A673 (cell line): ENCODE measurements around the gene HGFAC. TPM values are rescaled to one million over a fixed set of nuclear protein-coding genes. Genes with fewer than 3 reads are reported as not detected.

ENCODE experiments used
- BruUV-seq: library from RNA; stranded (reverse); fragments of 400-500 nt; replicated peaks from 2 replicates; lab custom pipeline; 2021; lab: Mats Ljungman, UMichigan
- CTCF ChIA-PET: fragments of 300-600 bp; sonication (Branson Sonifier 250); formaldehyde crosslinking; loops from one replicate; lab custom pipeline; 2022; ENCODE audit warnings: antibody characterized with exemption; lab: Charles Lee
- POLR2A ChIA-PET: fragments of 300-600 bp; sonication (Branson Sonifier 250); formaldehyde crosslinking; loops from one replicate; lab custom pipeline; 2022; ENCODE audit warnings: antibody characterized with exemption; ENCODE audit not compliant: low non-redundant PET; lab: Charles Lee
- DNase-seq: peaks from one replicate; pipeline ENCODE4 v3.0.0-alpha.2; 2015; ENCODE audit warnings: low spot score
- H3K27ac ChIP-seq: fragments of 200-600 bp; sonication (generic); 2 replicates; pipeline ENCODE4 v1.5.1; 2016; ENCODE audit warnings: mixed run types, low read depth, mild to moderate bottlenecking, mixed read lengths, antibody characterized with exemption, low read length; ENCODE audit not compliant: poor library complexity, severe bottlenecking
- H3K27me3 ChIP-seq: fragments of 200-600 bp; sonication (generic); replicated peaks from 2 replicates; pipeline ENCODE4 v1.6.1; 2017; ENCODE audit warnings: mixed run types, low read depth, mild to moderate bottlenecking, mixed read lengths, antibody characterized with exemption, low read length; ENCODE audit not compliant: insufficient read depth, poor library complexity
- H3K36me3 ChIP-seq: fragments of 200-600 bp; sonication (generic); 2 replicates; pipeline ENCODE4 v1.6.1; 2016; ENCODE audit warnings: mixed run types, mild to moderate bottlenecking, mixed read lengths, antibody characterized with exemption, low read length; ENCODE audit not compliant: insufficient read depth, poor library complexity, severe bottlenecking
- H3K4me1 ChIP-seq: fragments of 200-600 bp; sonication (generic); 2 replicates; pipeline ENCODE4 v1.6.1; 2017; ENCODE audit warnings: mixed run types, mild to moderate bottlenecking, mixed read lengths, antibody characterized with exemption, low read length; ENCODE audit not compliant: insufficient read depth, poor library complexity, severe bottlenecking
- H3K4me3 ChIP-seq: fragments of 200-600 bp; sonication (generic); 2 replicates; pipeline ENCODE4 v1.5.1; 2016; ENCODE audit warnings: low read depth, mixed run types, mild to moderate bottlenecking, mixed read lengths, low read length; ENCODE audit not compliant: poor library complexity, severe bottlenecking
- H3K9me3 ChIP-seq: fragments of 200-600 bp; sonication (generic); 2 replicates; pipeline ENCODE4 v1.6.1; 2016; ENCODE audit warnings: mixed run types, low read depth, mild to moderate bottlenecking, mixed read lengths, antibody characterized with exemption, low read length; ENCODE audit not compliant: poor library complexity, severe bottlenecking
- EZH2 ChIP-seq: fragments of 200-600 bp; sonication (generic); IDR thresholded peaks from 2 replicates; pipeline ENCODE4 v1.6.1; 2017; ENCODE audit warnings: borderline replicate concordance, low read depth, mild to moderate bottlenecking, mixed read lengths, antibody characterized with exemption, low read length; ENCODE audit not compliant: poor library complexity, severe bottlenecking
- intact Hi-C: fragments of 100-400 bp; cut with micrococcal nuclease; formaldehyde crosslinking; loops from one replicate; pipeline ENCODE4 v1.10.0; 2022; ENCODE audit not compliant: unreplicated experiment
- total RNA-seq: library from RNA; stranded (reverse); gene quantifications from 2 replicates; pipeline ENCODE4 v1.2.3, GENCODE V29; 2021
- TF ChIP-seq, protein P1 (sequence below): fragments of 300-800, 200-600 bp; sonication (generic); conservative IDR thresholded peaks from 2 replicates; pipeline ENCODE4 v1.5.1; 2017; ENCODE audit warnings: low read depth, mild to moderate bottlenecking, antibody characterized with exemption, low read length, moderate library complexity, mixed read lengths

HGFAC gene
- total RNA-seq, 1 experiment from 2014 or later: 4.8 TPM

DNA sequence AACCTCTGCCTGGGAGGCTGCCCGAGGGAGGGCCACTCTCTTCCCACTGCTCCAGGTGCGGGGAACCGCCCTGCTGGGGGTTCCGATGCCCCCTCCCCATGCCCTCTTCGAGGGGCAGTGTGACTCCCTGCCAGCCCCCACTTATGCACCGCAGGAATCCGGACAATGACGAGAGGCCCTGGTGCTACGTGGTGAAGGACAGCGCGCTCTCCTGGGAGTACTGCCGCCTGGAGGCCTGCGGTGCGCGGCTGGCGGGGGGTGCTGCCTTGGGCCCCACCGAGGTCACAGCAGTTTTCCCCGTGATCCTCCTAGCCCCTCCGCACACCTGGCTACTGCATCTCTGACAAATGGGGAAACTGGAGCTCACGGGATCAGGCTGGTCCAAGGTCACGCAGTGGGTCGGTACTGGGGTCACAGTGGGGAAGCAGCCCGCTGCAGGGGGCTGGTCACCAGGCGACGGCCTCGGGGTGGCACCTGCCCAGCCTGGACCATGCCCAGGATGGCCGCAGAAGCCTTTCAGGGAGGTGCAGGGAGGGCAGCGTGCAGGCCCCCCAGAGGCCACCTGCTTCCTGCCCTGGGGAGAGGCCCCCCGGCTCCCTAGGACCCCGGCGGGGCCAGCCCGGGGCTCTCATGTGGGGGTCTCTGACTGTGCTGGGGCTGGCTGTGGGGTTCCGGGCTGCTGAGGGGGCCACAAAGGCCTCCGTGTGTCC is 3.5 kb downstream of the HGFAC start:
- no peak for DNase-seq
- TF ChIP-seq, protein P1, sequence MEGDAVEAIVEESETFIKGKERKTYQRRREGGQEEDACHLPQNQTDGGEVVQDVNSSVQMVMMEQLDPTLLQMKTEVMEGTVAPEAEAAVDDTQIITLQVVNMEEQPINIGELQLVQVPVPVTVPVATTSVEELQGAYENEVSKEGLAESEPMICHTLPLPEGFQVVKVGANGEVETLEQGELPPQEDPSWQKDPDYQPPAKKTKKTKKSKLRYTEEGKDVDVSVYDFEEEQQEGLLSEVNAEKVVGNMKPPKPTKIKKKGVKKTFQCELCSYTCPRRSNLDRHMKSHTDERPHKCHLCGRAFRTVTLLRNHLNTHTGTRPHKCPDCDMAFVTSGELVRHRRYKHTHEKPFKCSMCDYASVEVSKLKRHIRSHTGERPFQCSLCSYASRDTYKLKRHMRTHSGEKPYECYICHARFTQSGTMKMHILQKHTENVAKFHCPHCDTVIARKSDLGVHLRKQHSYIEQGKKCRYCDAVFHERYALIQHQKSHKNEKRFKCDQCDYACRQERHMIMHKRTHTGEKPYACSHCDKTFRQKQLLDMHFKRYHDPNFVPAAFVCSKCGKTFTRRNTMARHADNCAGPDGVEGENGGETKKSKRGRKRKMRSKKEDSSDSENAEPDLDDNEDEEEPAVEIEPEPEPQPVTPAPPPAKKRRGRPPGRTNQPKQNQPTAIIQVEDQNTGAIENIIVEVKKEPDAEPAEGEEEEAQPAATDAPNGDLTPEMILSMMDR: no peak
- no peak for TF ChIP-seq EZH2
- intact Hi-C loops: loop anchor here (10.0 kb wide), 1 partner anchor 250 kb away; no protein-coding TSS in a partner anchor
- no TSS peak for BruUV-seq
- CTCF ChIA-PET: no interaction called here
- H3K36me3 ChIP-seq: no peaks in the 10 kb centered on the region
- no peaks in the 10 kb centered on the region for H3K27me3 ChIP-seq
- POLR2A ChIA-PET: no interaction called here
- no peaks in the 10 kb centered on the region for H3K9me3 ChIP-seq
- no peak overlapping the region for H3K27ac ChIP-seq
- H3K4me3 ChIP-seq: no peak overlapping the region
- no peaks in the 10 kb centered on the region for H3K4me1 ChIP-seq

DNA sequence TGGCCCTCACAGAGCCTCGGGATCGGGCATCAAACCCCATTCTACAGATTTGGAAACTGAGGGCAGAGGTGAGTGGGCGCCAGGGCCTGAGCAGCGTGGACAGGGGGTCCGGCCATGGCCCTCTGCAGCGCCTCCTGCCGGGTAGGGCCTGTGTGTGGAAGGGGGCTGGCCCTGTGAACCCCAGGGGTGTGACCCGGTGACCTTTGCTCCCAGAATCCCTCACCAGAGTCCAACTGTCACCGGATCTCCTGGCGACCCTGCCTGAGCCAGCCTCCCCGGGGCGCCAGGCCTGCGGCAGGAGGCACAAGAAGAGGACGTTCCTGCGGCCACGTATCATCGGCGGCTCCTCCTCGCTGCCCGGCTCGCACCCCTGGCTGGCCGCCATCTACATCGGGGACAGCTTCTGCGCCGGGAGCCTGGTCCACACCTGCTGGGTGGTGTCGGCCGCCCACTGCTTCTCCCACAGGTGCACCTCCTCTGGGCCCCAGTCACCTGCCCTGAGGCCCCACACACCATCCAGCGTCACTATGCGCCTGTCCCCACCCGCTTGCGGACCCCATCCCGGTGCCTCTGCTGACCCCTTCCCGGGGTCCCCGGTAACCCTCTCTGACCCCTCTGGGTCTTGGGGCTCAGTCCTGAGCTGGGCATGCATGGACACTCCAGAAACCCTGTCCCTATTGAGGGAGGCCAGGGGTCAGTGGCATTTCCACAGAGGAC is 4.2 kb downstream of the HGFAC start:
- no peaks in the 10 kb centered on the region for H3K27me3 ChIP-seq
- CTCF ChIA-PET: no interaction called here
- TF ChIP-seq, protein P1: no peak
- no peak for TF ChIP-seq EZH2
- H3K4me1 ChIP-seq: no peaks in the 10 kb centered on the region
- no peaks in the 10 kb centered on the region for H3K36me3 ChIP-seq
- H3K4me3 ChIP-seq: no peak overlapping the region
- H3K27ac ChIP-seq: no peak overlapping the region
- BruUV-seq: no TSS peak
- POLR2A ChIA-PET: no interaction called here
- no peaks in the 10 kb centered on the region for H3K9me3 ChIP-seq
- intact Hi-C loops: loop anchor here (10.0 kb wide), 1 partner anchor 251 kb away; no protein-coding TSS in a partner anchor
- no peak for DNase-seq

DNA sequence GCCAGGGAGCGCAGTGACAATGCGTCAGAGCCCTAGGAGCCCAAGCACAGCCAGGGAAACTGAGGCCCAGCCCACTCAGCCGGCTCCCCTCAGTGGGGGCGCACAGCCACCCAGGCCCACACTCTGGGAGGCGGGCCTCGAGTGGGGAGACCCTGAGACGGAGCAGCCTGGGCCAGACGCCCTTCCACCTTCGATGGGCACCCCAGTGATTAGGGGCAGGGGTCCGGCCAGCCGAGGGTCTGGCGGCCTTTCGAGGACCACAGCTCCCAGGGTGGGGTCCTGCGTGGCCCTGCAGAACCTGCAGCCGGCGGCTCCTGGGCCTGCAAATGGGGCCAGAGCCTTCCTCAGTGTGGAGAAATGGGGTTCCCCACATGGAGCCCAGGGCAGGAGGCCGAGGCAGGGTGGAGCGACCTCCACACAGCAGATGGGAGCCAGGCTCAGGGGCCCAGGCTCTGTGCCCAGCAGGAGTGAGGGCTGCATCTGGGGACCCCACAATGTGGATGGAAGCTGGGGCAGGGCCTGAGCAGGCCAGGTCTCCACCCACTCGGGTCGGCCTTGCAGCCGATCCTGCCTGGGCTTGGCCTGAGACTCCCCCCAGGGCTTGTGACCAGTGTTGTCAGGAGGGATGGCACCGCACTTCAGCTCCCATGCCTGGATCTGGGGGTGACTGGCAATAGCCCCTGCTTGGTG is 5.0 kb downstream of the HGFAC start:
- Histone ChIP-seq H3K9me3 (no peaks in the 10 kb centered on the region), H3K4me3 (no peak overlapping the region), H3K36me3 (no peaks in the 10 kb centered on the region), H3K27ac (no peak overlapping the region), H3K4me1 (no peaks in the 10 kb centered on the region), H3K27me3 (no peaks in the 10 kb centered on the region)
- intact Hi-C loops: loop anchor here (10.0 kb wide), 1 partner anchor 252 kb away; no protein-coding TSS in a partner anchor
- TF ChIP-seq, protein P1: no peak
- no peak for TF ChIP-seq EZH2
- BruUV-seq: no TSS peak
- ChIA-PET CTCF (no interaction called here), POLR2A (no interaction called here)
- no peak for DNase-seq
